GM12875 (cell line): ENCODE data around the gene SOX6.

Source experiments
- H3K4me3 ChIP-seq: one replicate; pipeline ENCODE4 v1.5.1; 2011; ENCODE audit warnings: low read depth, low read length, control low read depth
- CTCF ChIP-seq: IDR thresholded peaks from 2 replicates; pipeline ENCODE4 v1.5.1; 2011; ENCODE audit warnings: low read depth, mild to moderate bottlenecking, control low read depth, inconsistent platforms, low read length, moderate library complexity, borderline replicate concordance; ENCODE audit not compliant: insufficient read depth

The SOX6 gene

GRCh38 chr11:16002942-16003341, 353.4 kb downstream of the SOX6 start:
- H3K4me3 ChIP-seq = no peak overlapping the region
- no peak for TF ChIP-seq CTCF

GRCh38 chr11:16001899-16002426, 354.4 kb downstream of the SOX6 start:
- no peak for TF ChIP-seq CTCF
- H3K4me3 ChIP-seq = no peak overlapping the region

GRCh38 chr11:16001044-16001568, 355.2 kb downstream of the SOX6 start:
- no peak for TF ChIP-seq CTCF
- no peak overlapping the region for H3K4me3 ChIP-seq

GRCh38 chr11:16000065-16000464, 356.3 kb downstream of the SOX6 start:
- no peak for TF ChIP-seq CTCF

GRCh38 chr11:15993345-15993744, 363.0 kb downstream of the SOX6 start:
- no peak for TF ChIP-seq CTCF
- no peak overlapping the region for H3K4me3 ChIP-seq

More at GRCh38 chr11:16000065-16000464, 356.3 kb downstream of the SOX6 start:
- no peak overlapping the region for H3K4me3 ChIP-seq

- no peak for TF ChIP-seq CTCF
- H3K4me3 ChIP-seq = no peak overlapping the region
Observed at GRCh38 chr11:15991215-15991614, 365.1 kb downstream of the SOX6 start.

- no peak overlapping the region for H3K4me3 ChIP-seq
- no peak for TF ChIP-seq CTCF
Observed at GRCh38 chr11:15989685-15990084, 366.7 kb downstream of the SOX6 start.
